IMR-90 (cell line): ENCODE measurements around the gene ANKRD22. TPM values are rescaled to one million over a fixed set of nuclear protein-coding genes. Genes with fewer than 3 reads are reported as not detected.

Source experiments
- ATAC-seq: fragments of 200-7000 bp; cut with Tn5 transposase; 2 replicates; pipeline ENCODE4 v1.9.1; 2020; ENCODE audit warnings: low read depth, mild to moderate bottlenecking, moderate library complexity
- BruUV-seq: library from RNA; stranded (reverse); fragments of 400-500 nt; replicated peaks from 2 replicates; lab custom pipeline; 2021; lab: Mats Ljungman, UMichigan
- CTCF ChIA-PET: fragments of 300-600 bp; formaldehyde crosslinking; extraction: SDS; loops from one replicate; lab custom pipeline; 2021; ENCODE audit warnings: antibody characterized with exemption; lab: Yijun Ruan, JAX
- POLR2A ChIA-PET: fragments of 300-600 bp; sonication (Branson Sonifier 250); formaldehyde crosslinking; loops from one replicate; lab custom pipeline; 2022; ENCODE audit warnings: antibody characterized with exemption; ENCODE audit not compliant: unreplicated experiment; lab: Charles Lee
- DNase-seq: peaks from one replicate; pipeline ENCODE4 v3.0.0; 2013
- H2AFZ ChIP-seq: replicated peaks from 2 replicates; pipeline ENCODE3; 2013; ENCODE audit warnings: low read length, mild to moderate bottlenecking; ENCODE audit not compliant: poor library complexity
- H2AK5ac ChIP-seq: 2 replicates; pipeline ENCODE4 v1.6.1; 2013; ENCODE audit warnings: low read depth, low read length, inconsistent platforms
- H2AK9ac ChIP-seq: replicated peaks from 2 replicates; pipeline ENCODE3; 2013; ENCODE audit warnings: mild to moderate bottlenecking, low read depth, low read length, moderate library complexity; ENCODE audit not compliant: poor library complexity
- H2BK120ac ChIP-seq: 2 replicates; pipeline ENCODE4 v1.6.1; 2013; ENCODE audit warnings: low read depth, low read length, inconsistent platforms
- H2BK15ac ChIP-seq: 3 replicates; pipeline ENCODE4 v1.6.1; 2013; ENCODE audit warnings: low read depth, low read length, inconsistent platforms
- H2BK20ac ChIP-seq: 2 replicates; pipeline ENCODE4 v1.6.1; 2013; ENCODE audit warnings: low read depth, mild to moderate bottlenecking, inconsistent platforms, low read length, moderate library complexity
- H2BK5ac ChIP-seq: 2 replicates; pipeline ENCODE4 v1.6.1; 2013; ENCODE audit warnings: mild to moderate bottlenecking, low read depth, low read length, inconsistent platforms; ENCODE audit not compliant: poor library complexity, severe bottlenecking
- H3K14ac ChIP-seq: replicated peaks from 2 replicates; pipeline ENCODE4 v1.6.1; 2013; ENCODE audit warnings: low read depth, low read length, inconsistent platforms
- H3K18ac ChIP-seq: 2 replicates; pipeline ENCODE4 v1.6.1; 2013; ENCODE audit warnings: low read depth, low read length, control low read depth
- H3K23ac ChIP-seq: 2 replicates; pipeline ENCODE4 v1.6.1; 2013; ENCODE audit warnings: low read depth, low read length, inconsistent platforms
- H3K27ac ChIP-seq: 2 replicates; pipeline ENCODE4 v1.5.1; 2013; ENCODE audit warnings: mild to moderate bottlenecking, control low read depth, low read length; ENCODE audit not compliant: insufficient read depth
- H3K27me3 ChIP-seq: 2 replicates; pipeline ENCODE4 v1.6.1; 2013; ENCODE audit warnings: low read length; ENCODE audit not compliant: control insufficient read depth, insufficient read depth
- H3K36me3 ChIP-seq: 2 replicates; pipeline ENCODE4 v1.6.1; 2013; ENCODE audit warnings: low read length, mixed read lengths; ENCODE audit not compliant: control insufficient read depth, insufficient read depth
- H3K4ac ChIP-seq: 2 replicates; pipeline ENCODE4 v1.6.1; 2013; ENCODE audit warnings: low read depth, low read length, inconsistent platforms
- H3K4me1 ChIP-seq: 2 replicates; pipeline ENCODE4 v1.6.1; 2013; ENCODE audit warnings: low read length, mixed read lengths; ENCODE audit not compliant: control insufficient read depth, insufficient read depth
- H3K4me2 ChIP-seq: 2 replicates; pipeline ENCODE4 v1.6.1; 2013; ENCODE audit warnings: low read depth, mild to moderate bottlenecking, control low read depth, low read length, moderate library complexity
- H3K4me3 ChIP-seq: 2 replicates; pipeline ENCODE4 v1.5.1; 2013; ENCODE audit warnings: low read depth, mild to moderate bottlenecking, control low read depth, low read length, moderate library complexity; ENCODE audit not compliant: insufficient read depth
- H3K56ac ChIP-seq: 2 replicates; pipeline ENCODE4 v1.6.1; 2013; ENCODE audit warnings: low read length, inconsistent platforms; ENCODE audit not compliant: insufficient read depth; ENCODE audit errors: extremely low read depth
- H3K79me1 ChIP-seq, 2 experiments: 2 replicates each; pipeline ENCODE4 v1.6.1; 2013; ENCODE audit warnings: low read length in 2 of 2, inconsistent platforms in 1 of 2, low read depth in 1 of 2
- H3K9ac ChIP-seq: 2 replicates; pipeline ENCODE4 v1.6.1; 2013; ENCODE audit warnings: low read depth, low read length, control low read depth
- H3K9me1 ChIP-seq: 2 replicates; pipeline ENCODE4 v1.6.1; 2013; ENCODE audit warnings: low read length, inconsistent platforms; ENCODE audit not compliant: insufficient read depth
- H3K9me3 ChIP-seq: 2 replicates; pipeline ENCODE4 v1.6.1; 2013; ENCODE audit warnings: low read length; ENCODE audit not compliant: control insufficient read depth, insufficient read depth
- H4K20me1 ChIP-seq: 2 replicates; pipeline ENCODE4 v1.6.1; 2013; ENCODE audit warnings: low read length, inconsistent platforms; ENCODE audit not compliant: insufficient read depth
- H4K5ac ChIP-seq: 2 replicates; pipeline ENCODE4 v1.6.1; 2013; ENCODE audit warnings: mild to moderate bottlenecking, low read depth, low read length, control low read depth
- H4K8ac ChIP-seq, 2 experiments: 2 replicates each; pipeline ENCODE4 v1.6.1; 2013; ENCODE audit warnings: low read depth in 2 of 2, low read length in 2 of 2, control low read depth in 1 of 2, inconsistent platforms in 1 of 2
- H4K91ac ChIP-seq: 2 replicates; pipeline ENCODE4 v1.6.1; 2013; ENCODE audit warnings: low read depth, low read length, inconsistent platforms; ENCODE audit not compliant: insufficient read depth
- CEBPB ChIP-seq: IDR thresholded peaks from 2 replicates; pipeline ENCODE4 v1.6.1; 2012; ENCODE audit warnings: low read depth, low read length, improper control_type of control experiment
- ELK1 ChIP-seq: fragments of 150-350 bp; IDR thresholded peaks from 2 replicates; pipeline ENCODE4 v1.6.1; 2016; ENCODE audit warnings: low read depth, mild to moderate bottlenecking, low read length, moderate library complexity, borderline replicate concordance
- FOS ChIP-seq: fragments of 150-350 bp; IDR thresholded peaks from 2 replicates; pipeline ENCODE4 v1.6.1; 2016; ENCODE audit warnings: low read depth, low read length
- SMC3 ChIP-seq: fragments of 150-350 bp; IDR thresholded peaks from 2 replicates; pipeline ENCODE4 v1.6.1; 2016; ENCODE audit warnings: low read depth, mild to moderate bottlenecking, antibody characterized with exemption, low read length, moderate library complexity
- WGBS, 2 experiments: methylation state at CpG; one replicate each; pipeline versions ENCODE4 v1.1.5 to v1.1.7; 2013; ENCODE audit warnings: missing lambda C conversion rate in 2 of 2; ENCODE audit not compliant: insufficient read length in 1 of 2; ENCODE audit errors: extremely low coverage in 2 of 2; 5-methylcytosine and 5-hydroxymethylcytosine counted together
- dilution Hi-C: fragments of 300-500 bp; cut with HindIII; formaldehyde crosslinking; loops from one replicate; pipeline ENCODE4 v1.14.3; 2018; ENCODE audit warnings: low sequenced_read_pairs; ENCODE audit not compliant: unreplicated experiment
- in situ Hi-C: fragments of 300-500 bp; cut with MboI; formaldehyde crosslinking; loops from 3 replicates; pipeline ENCODE4 v1.14.3; 2019; ENCODE audit warnings: low sequenced_read_pairs, inconsistent platforms, mixed read lengths
- intact Hi-C: fragments of 100-400 bp; cut with micrococcal nuclease; formaldehyde crosslinking; loops from 2 replicates; pipeline ENCODE4 v1.10.0; 2022
- polyA plus RNA-seq, 3 experiments: library from polyadenylated mRNA; depleted of rRNA; stranded (reverse); fragments of >200 nt; gene quantifications; 2 replicates each; pipeline ENCODE4 v1.2.3, GENCODE V29; 2012; ENCODE audit warnings: low replicate concordance in 1 of 3
- total RNA-seq: library from RNA; depleted of rRNA; stranded (reverse); fragments of >200 nt; gene quantifications from 2 replicates; pipeline ENCODE4 v1.2.3, GENCODE V29; 2012

Gene ANKRD22
- total and polyA plus RNA-seq, 2 of the 4 experiments (the other 2 are of a cell fraction): not detected

GRCh38 chr10:88794731-88795130 is 56.9 kb downstream of the ANKRD22 start (continued):
- TF ChIP-seq ELK1 (no peak), SMC3 (no peak)

GRCh38 chr10:88793712-88794299 is 57.8 kb downstream of the ANKRD22 start:
- dilution Hi-C loops: no loop called here
- Histone ChIP-seq H3K4me1 (peaks cover 1% of the 10 kb centered on the region; the same call in 1 of the 2 replicates), H4K5ac (no peak overlapping the region), H3K36me3 (no peaks in the 10 kb centered on the region), H2AK9ac (no peak overlapping the region), H2AK5ac (no peak overlapping the region), H3K23ac (no peak overlapping the region), H4K20me1 (no peaks in the 10 kb centered on the region), H4K91ac (no peak overlapping the region), H3K9me1 (0 out of 2 replicates have a peak, but pooled peaks cover 5% of the 10 kb centered on the region), H3K18ac (no peak overlapping the region), H2BK120ac (no peak overlapping the region), H2BK20ac (no peak overlapping the region), H2BK15ac (no peak overlapping the region), H3K56ac (no peak overlapping the region), H3K79me1 (no peaks in the 10 kb centered on the region), H3K14ac (no peak overlapping the region), H3K9ac (no peak overlapping the region), H3K27ac (no peak overlapping the region), H3K4me3 (no peak overlapping the region), H2BK5ac (no peak overlapping the region), H4K8ac (no peak overlapping the region), H3K4ac (no peak overlapping the region), H3K4me2 (no peak overlapping the region), H3K9me3 (no peaks in the 10 kb centered on the region), H3K27me3 (peaks cover 6% of the 10 kb centered on the region), H2AFZ (no peak overlapping the region)
- no CpG with 5 or more reads among the region's 2 CpGs for WGBS, 2 experiments
- ChIA-PET CTCF (interaction anchor here (0.6 kb wide), 1 partner anchor 17 kb away, joined by 7 read pairs; no protein-coding TSS in a partner anchor), POLR2A (no interaction called here)
- TF ChIP-seq FOS (peak; percentile 34; the same call in 1 of the 2 replicates), CEBPB (no peak)
- BruUV-seq: no TSS peak
- intact Hi-C loops: no loop called here
- ATAC-seq (peak; percentile 29; the same call in 1 of the 2 replicates), DNase-seq (peak; percentile 59)
- in situ Hi-C loops: no loop called here
